Peyer's patch (tissue), 4 donors: ENCODE measurements around the gene ZNF705A.

Experiments
- POLR2A ChIP-seq, 2 donors: fragments of 450-650 bp; IDR thresholded peaks; one replicate each; pipeline ENCODE4 v1.5.1; 2017; ENCODE audit warnings: antibody characterized with exemption in 2 of 2, mild to moderate bottlenecking in 2 of 2, moderate library complexity in 2 of 2
- TF ChIP-seq, protein P1 (sequence below), 6 experiments: fragments of 450-650 bp in 4 of 6; fragments of 200-600 bp in 2 of 6; sonication (generic) in 1 of 6; IDR thresholded peaks; one replicate each; pipeline ENCODE4 v1.5.1; 2017 to 2019; ENCODE audit warnings: antibody characterized with exemption in 6 of 6, mild to moderate bottlenecking in 3 of 6, moderate library complexity in 1 of 6

DNA sequence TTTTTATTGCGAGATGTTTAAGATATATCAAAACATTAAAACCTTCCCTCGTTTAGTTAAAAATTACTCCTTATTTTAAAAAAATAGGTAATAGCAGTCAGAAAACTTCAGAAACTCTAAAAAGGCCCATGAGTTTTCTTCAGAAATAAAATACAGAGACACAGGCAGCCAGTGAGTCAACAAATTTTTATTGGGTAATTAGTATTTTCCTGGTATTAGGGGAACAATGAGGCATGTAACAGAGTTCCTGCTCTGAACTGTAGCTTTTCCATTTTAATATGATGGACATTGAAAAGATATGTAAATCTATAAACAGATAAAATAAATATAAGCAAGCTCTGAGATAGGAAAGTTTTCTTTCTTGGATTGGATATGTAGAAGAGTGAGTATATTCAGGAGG, 399 bp upstream of the ZNF705A start:
- TF ChIP-seq, protein P1, sequence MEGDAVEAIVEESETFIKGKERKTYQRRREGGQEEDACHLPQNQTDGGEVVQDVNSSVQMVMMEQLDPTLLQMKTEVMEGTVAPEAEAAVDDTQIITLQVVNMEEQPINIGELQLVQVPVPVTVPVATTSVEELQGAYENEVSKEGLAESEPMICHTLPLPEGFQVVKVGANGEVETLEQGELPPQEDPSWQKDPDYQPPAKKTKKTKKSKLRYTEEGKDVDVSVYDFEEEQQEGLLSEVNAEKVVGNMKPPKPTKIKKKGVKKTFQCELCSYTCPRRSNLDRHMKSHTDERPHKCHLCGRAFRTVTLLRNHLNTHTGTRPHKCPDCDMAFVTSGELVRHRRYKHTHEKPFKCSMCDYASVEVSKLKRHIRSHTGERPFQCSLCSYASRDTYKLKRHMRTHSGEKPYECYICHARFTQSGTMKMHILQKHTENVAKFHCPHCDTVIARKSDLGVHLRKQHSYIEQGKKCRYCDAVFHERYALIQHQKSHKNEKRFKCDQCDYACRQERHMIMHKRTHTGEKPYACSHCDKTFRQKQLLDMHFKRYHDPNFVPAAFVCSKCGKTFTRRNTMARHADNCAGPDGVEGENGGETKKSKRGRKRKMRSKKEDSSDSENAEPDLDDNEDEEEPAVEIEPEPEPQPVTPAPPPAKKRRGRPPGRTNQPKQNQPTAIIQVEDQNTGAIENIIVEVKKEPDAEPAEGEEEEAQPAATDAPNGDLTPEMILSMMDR (IDR thresholded peaks at IDR 0.05): no peak
- TF ChIP-seq POLR2A (IDR thresholded peaks at IDR 0.05): no peak
